GM19025 (cell line): ENCODE results near the gene ERO1B.

Source experiments
- ATAC-seq: cut with Tn5 transposase; IDR thresholded peaks from one replicate; pipeline ENCODE4 v1.9.1; 2021; ENCODE audit warnings: mild to moderate bottlenecking, low read depth, moderate library complexity; ENCODE audit not compliant: unreplicated experiment

Gene ERO1B

GRCh38 chr1:236258114-236258622 is 23.6 kb downstream of the ERO1B start:
- ATAC-seq = no peak

GRCh38 chr1:236257216-236257615 is 24.5 kb downstream of the ERO1B start:
- ATAC-seq = no peak

- ATAC-seq = no peak
Measured at GRCh38 chr1:236253918-236254637, 27.7 kb downstream of the ERO1B start.

GRCh38 chr1:236253119-236253518 is 28.6 kb downstream of the ERO1B start:
- ATAC-seq = no peak

- no peak for ATAC-seq
Measured at GRCh38 chr1:236251587-236251986, 30.2 kb downstream of the ERO1B start.

GRCh38 chr1:236247286-236247685 is 34.5 kb downstream of the ERO1B start:
- no peak for ATAC-seq

- no peak for ATAC-seq
Measured at GRCh38 chr1:236242568-236242967, 39.2 kb downstream of the ERO1B start.

- ATAC-seq = no peak
Measured at GRCh38 chr1:236240675-236241074, 41.1 kb downstream of the ERO1B start.

GRCh38 chr1:236239092-236239585 is 42.6 kb downstream of the ERO1B start:
- no peak for ATAC-seq

- ATAC-seq = no peak
Measured at GRCh38 chr1:236235116-236235515, 46.6 kb downstream of the ERO1B start.

GRCh38 chr1:236228411-236228810 is 53.3 kb downstream of the ERO1B start:
- ATAC-seq = no peak

GRCh38 chr1:236222632-236223031 is 59.1 kb downstream of the ERO1B start:
- no peak for ATAC-seq

GRCh38 chr1:236220473-236220872 is 61.3 kb downstream of the ERO1B start:
- ATAC-seq = no peak

GRCh38 chr1:236214761-236215160 is 67.0 kb downstream of the ERO1B start:
- no peak for ATAC-seq

- no peak for ATAC-seq
Measured at GRCh38 chr1:236213534-236213933, 68.2 kb downstream of the ERO1B start.

- ATAC-seq = no peak
Measured at GRCh38 chr1:236211815-236212214, 69.9 kb downstream of the ERO1B start.

- no peak for ATAC-seq
Measured at GRCh38 chr1:236209713-236210112, 72.0 kb downstream of the ERO1B start.

- no peak for ATAC-seq
Measured at GRCh38 chr1:236209185-236209584, 72.6 kb downstream of the ERO1B start.

GRCh38 chr1:236207569-236207968 is 74.2 kb downstream of the ERO1B start:
- ATAC-seq = no peak

- no peak for ATAC-seq
Measured at GRCh38 chr1:236207121-236207520, 74.6 kb downstream of the ERO1B start.

GRCh38 chr1:236206548-236206947 is 75.2 kb downstream of the ERO1B start:
- ATAC-seq = no peak

- no peak for ATAC-seq
Measured at GRCh38 chr1:236204656-236205055, 77.1 kb downstream of the ERO1B start.
